Esophagus squamous epithelium (tissue), 4 donors: ENCODE results near the gene MACO1.
"Not testable (repeated sequence)": the region's sequence is repeated elsewhere in the genome, so short reads cannot be mapped to it uniquely, and the experiment has no call there.

Experiments used
- CTCF ChIP-seq, 6 experiments: fragments of 450-650 bp in 4 of 6; fragments of 200-600 bp in 2 of 6; sonication (generic) in 2 of 6; IDR thresholded peaks; one replicate each; pipeline ENCODE4 v1.5.1; 2016 to 2019; ENCODE audit warnings: antibody characterized with exemption in 6 of 6, mild to moderate bottlenecking in 4 of 6, moderate library complexity in 4 of 6
- POLR2A ChIP-seq, 4 donors: fragments of 450-650 bp; IDR thresholded peaks; one replicate each; pipeline ENCODE4 v1.6.1; 2017; ENCODE audit warnings: antibody characterized with exemption in 4 of 4, mild to moderate bottlenecking in 4 of 4, moderate library complexity in 3 of 4

- TF ChIP-seq CTCF, POLR2A (IDR thresholded peaks at IDR 0.05): not testable (repeated sequence)
These were observed 42.0 kb upstream of the MACO1 start for GRCh38 chr1:25388691-25389090.
